B cell (primary cell): Measurements from ENCODE around the gene USP22. TPM values are rescaled to one million over a fixed set of nuclear protein-coding genes. Genes with fewer than 3 reads are reported as not detected.

Source experiments
- ATAC-seq: fragments of 200-7000 bp; cut with Tn5 transposase; one replicate; pipeline ENCODE4 v1.10.0; 2021; ENCODE audit warnings: low read depth, mild to moderate bottlenecking, moderate number of reproducible peaks, moderate library complexity
- CTCF ChIA-PET: fragments of 350-600 bp; sonication (Branson Sonifier 250); formaldehyde crosslinking; loops from one replicate; lab custom pipeline; 2021; ENCODE audit warnings: antibody characterized with exemption, inconsistent platforms; lab: Charles Lee
- POLR2A ChIA-PET: fragments of 350-600 bp; sonication (Branson Sonifier 250); formaldehyde crosslinking; loops from one replicate; lab custom pipeline; 2021; ENCODE audit warnings: antibody characterized with exemption; lab: Charles Lee
- DNase-seq: peaks from one replicate; pipeline ENCODE4 v3.0.0; 2013
- H2AFZ ChIP-seq: 2 replicates; pipeline ENCODE4 v1.6.1; 2012; ENCODE audit warnings: mild to moderate bottlenecking, low read depth, low read length; ENCODE audit not compliant: insufficient read depth, poor library complexity, severe bottlenecking
- H3K27ac ChIP-seq, 2 donors: 1 replicate in 1 of 2; 2 replicates in 1 of 2; pipeline ENCODE4 v1.5.1; 2012 to 2013; ENCODE audit warnings: low read length in 2 of 2, mild to moderate bottlenecking in 2 of 2, moderate library complexity in 1 of 2
- H3K27me3 ChIP-seq, 4 experiments: fragments of 200-600 bp in 1 of 4; sonication (generic) in 1 of 4; replicated peaks in 1 of 4; 1 replicate in 2 of 4; 2 replicates in 2 of 4; pipeline versions ENCODE4 v1.6.1 to v1.7.0; 2013 to 2016; ENCODE audit warnings: low read length in 3 of 4, mild to moderate bottlenecking in 2 of 4, mixed read lengths in 1 of 4, moderate library complexity in 1 of 4; ENCODE audit not compliant: insufficient read depth in 4 of 4, control insufficient read depth in 3 of 4; ENCODE audit errors: control extremely low read depth in 1 of 4
- H3K36me3 ChIP-seq, 2 experiments: replicated peaks in 1 of 2; 1 replicate in 1 of 2; 2 replicates in 1 of 2; pipeline versions ENCODE4 v1.6.1 to v1.7.1; 2013; ENCODE audit warnings: low read length in 1 of 2; ENCODE audit not compliant: insufficient read depth in 2 of 2, control insufficient read depth in 1 of 2; ENCODE audit errors: control extremely low read depth in 1 of 2, extremely low read depth in 1 of 2
- H3K4me1 ChIP-seq, 2 donors: fragments of 200-600 bp in 1 of 2; sonication (generic) in 1 of 2; 1 replicate in 1 of 2; 2 replicates in 1 of 2; pipeline versions ENCODE4 v1.5.1 to v1.6.1; 2013 to 2017; ENCODE audit warnings: low read length in 2 of 2; ENCODE audit not compliant: control insufficient read depth in 2 of 2, insufficient read depth in 2 of 2
- H3K4me2 ChIP-seq: replicated peaks from 2 replicates; pipeline ENCODE3; 2012; ENCODE audit warnings: mild to moderate bottlenecking, low read depth, low read length; ENCODE audit not compliant: poor library complexity, severe bottlenecking
- H3K4me3 ChIP-seq, 5 experiments: fragments of 200-600 bp in 1 of 5; sonication (generic) in 1 of 5; 1 replicate in 3 of 5; 2 replicates in 2 of 5; pipeline versions ENCODE4 v1.5.1 to v1.7.0; 2011 to 2016; ENCODE audit warnings: low read length in 4 of 5, mild to moderate bottlenecking in 4 of 5, low read depth in 2 of 5, control low read depth in 1 of 5, moderate library complexity in 1 of 5; ENCODE audit not compliant: insufficient read depth in 1 of 5; ENCODE audit errors: control extremely low read depth in 1 of 5, extremely low read depth in 1 of 5
- H3K79me2 ChIP-seq: fragments of 200-600 bp; sonication (generic); one replicate; pipeline ENCODE4 v1.6.0; 2016; ENCODE audit warnings: low read length; ENCODE audit not compliant: control insufficient read depth, insufficient read depth
- H3K9ac ChIP-seq: fragments of 200-600 bp; sonication (generic); 2 replicates; pipeline ENCODE4 v1.6.1; 2017; ENCODE audit warnings: mild to moderate bottlenecking, low read length, moderate library complexity
- H3K9me3 ChIP-seq, 3 donors: one replicate each; pipeline versions ENCODE4 v1.6.1 to v1.7.1; 2013; ENCODE audit warnings: low read length in 2 of 3; ENCODE audit not compliant: control insufficient read depth in 2 of 3, insufficient read depth in 1 of 3; ENCODE audit errors: control extremely low read depth in 1 of 3
- H4K20me1 ChIP-seq: 2 replicates; pipeline ENCODE4 v1.6.0; 2012; ENCODE audit warnings: mild to moderate bottlenecking, low read length; ENCODE audit not compliant: insufficient read depth, control insufficient read depth, poor library complexity, severe bottlenecking
- H3K27ac Mint-ChIP-seq: one replicate; pipeline ENCODE4 v1.8.0; 2021; ENCODE audit warnings: mixed read lengths
- H3K27me3 Mint-ChIP-seq: one replicate; pipeline ENCODE4 v1.8.0; 2021; ENCODE audit warnings: mixed read lengths
- H3K4me1 Mint-ChIP-seq: one replicate; pipeline ENCODE4 v1.8.0; 2021; ENCODE audit warnings: mixed read lengths
- H3K4me3 Mint-ChIP-seq: one replicate; pipeline ENCODE4 v1.8.0; 2021; ENCODE audit warnings: mixed read lengths
- H3K9me3 Mint-ChIP-seq: one replicate; pipeline ENCODE4 v1.8.0; 2022; ENCODE audit warnings: mixed read lengths; ENCODE audit not compliant: insufficient read depth
- EZH2 ChIP-seq: IDR thresholded peaks from 2 replicates; pipeline ENCODE4 v1.6.1; 2012; ENCODE audit warnings: borderline replicate concordance, low read depth, mild to moderate bottlenecking, moderate library complexity, low read length; ENCODE audit not compliant: insufficient read depth, poor library complexity, severe bottlenecking
- WGBS: methylation state at CpG from one replicate; pipeline ENCODE4 v1.1.5; 2013; ENCODE audit warnings: missing lambda C conversion rate; ENCODE audit not compliant: insufficient coverage; 5-methylcytosine and 5-hydroxymethylcytosine counted together
- intact Hi-C: fragments of 100-400 bp; cut with micrococcal nuclease; formaldehyde crosslinking; loops from one replicate; pipeline ENCODE4 v1.10.0; 2022
- polyA plus RNA-seq: library from polyadenylated mRNA; depleted of rRNA; stranded (reverse); fragments of >200 nt; gene quantifications from 2 replicates; pipeline ENCODE4 v1.2.3, GENCODE V29; 2012
- total RNA-seq, 2 donors: library from RNA; stranded (reverse); fragments of 120-200 nt in 1 of 2; gene quantifications; 1 replicate in 1 of 2; 2 replicates in 1 of 2; pipeline versions ENCODE4 v1.2.3 to v1.2.4, GENCODE V29; 2013 to 2022
- TF ChIP-seq, protein P1 (sequence below): fragments of 200-600 bp; IDR thresholded peaks from one replicate; pipeline ENCODE4 v1.8.0; 2022; ENCODE audit warnings: antibody characterized with exemption, mild to moderate bottlenecking

USP22 gene
- total and polyA plus RNA-seq, 2 donors (not counting 1 experiment from before 2014, with no cell fraction given) = 74.3 to 167 TPM

DNA sequence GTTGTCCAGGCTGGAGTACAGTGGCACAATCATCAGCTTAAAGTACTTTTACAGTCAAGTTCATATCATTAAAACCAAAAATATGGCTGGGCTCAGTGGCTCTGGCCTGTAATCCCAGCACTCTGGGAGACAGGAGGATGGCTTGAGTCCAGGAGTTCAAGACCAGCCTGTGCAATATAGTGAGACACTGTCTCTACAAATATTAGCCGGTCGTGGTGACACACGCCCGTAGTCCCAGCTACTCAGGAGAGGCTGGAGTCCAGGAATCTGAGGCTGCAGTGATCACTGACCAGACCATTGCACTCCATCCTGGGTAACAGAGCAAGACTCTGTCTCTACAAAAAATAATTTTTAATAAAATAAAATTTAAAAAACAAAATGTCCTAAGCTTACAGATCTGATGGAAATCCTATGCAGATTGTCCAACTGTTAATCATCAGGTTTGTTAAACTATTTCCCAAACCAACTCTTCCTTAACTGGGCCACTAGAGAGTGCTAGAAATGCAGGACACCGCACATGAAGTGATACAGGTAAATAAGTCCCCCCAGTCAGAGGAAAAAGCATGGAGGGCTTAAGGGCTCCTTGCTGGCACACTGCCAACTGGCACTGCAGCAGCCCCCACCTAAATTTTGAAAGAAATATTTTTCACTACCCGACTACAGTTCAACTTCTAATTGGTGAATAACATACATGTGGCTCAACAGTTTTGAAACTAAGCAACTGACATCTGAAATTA lies 2.8 kb downstream of the USP22 start:
- TF ChIP-seq, protein P1, sequence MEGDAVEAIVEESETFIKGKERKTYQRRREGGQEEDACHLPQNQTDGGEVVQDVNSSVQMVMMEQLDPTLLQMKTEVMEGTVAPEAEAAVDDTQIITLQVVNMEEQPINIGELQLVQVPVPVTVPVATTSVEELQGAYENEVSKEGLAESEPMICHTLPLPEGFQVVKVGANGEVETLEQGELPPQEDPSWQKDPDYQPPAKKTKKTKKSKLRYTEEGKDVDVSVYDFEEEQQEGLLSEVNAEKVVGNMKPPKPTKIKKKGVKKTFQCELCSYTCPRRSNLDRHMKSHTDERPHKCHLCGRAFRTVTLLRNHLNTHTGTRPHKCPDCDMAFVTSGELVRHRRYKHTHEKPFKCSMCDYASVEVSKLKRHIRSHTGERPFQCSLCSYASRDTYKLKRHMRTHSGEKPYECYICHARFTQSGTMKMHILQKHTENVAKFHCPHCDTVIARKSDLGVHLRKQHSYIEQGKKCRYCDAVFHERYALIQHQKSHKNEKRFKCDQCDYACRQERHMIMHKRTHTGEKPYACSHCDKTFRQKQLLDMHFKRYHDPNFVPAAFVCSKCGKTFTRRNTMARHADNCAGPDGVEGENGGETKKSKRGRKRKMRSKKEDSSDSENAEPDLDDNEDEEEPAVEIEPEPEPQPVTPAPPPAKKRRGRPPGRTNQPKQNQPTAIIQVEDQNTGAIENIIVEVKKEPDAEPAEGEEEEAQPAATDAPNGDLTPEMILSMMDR = peak; percentile 38
- no peak for TF ChIP-seq EZH2
- Histone ChIP-seq H3K4me1 (peaks cover 52 to 67% of the 10 kb centered on the region in 2 donors), H3K27ac (peak overlapping the region in 1 of 2 donors; percentile 93), H3K27me3 (no peaks in the 10 kb centered on the region), H2AFZ (no peak overlapping the region), H3K4me2 (peak overlapping the region; percentile 85), H4K20me1 (peaks cover 69% of the 10 kb centered on the region), H3K9me3 (no peaks in the 10 kb centered on the region), H3K4me3 (peak overlapping the region in 3 of 5 experiments; percentile 8 to 84 (median 83)), H3K9ac (peak overlapping the region; percentile 95), H3K36me3 (peaks cover 5 to 11% of the 10 kb centered on the region in 2 experiments), H3K79me2 (peaks cover 77% of the 10 kb centered on the region)
- peak overlapping the region; percentile 94 for H3K4me3 Mint-ChIP-seq
- no peaks in the 10 kb centered on the region for H3K9me3 Mint-ChIP-seq
- no peaks in the 10 kb centered on the region for H3K27me3 Mint-ChIP-seq
- CTCF ChIA-PET = interaction anchor here (0.6 to 2.9 kb wide), 12 partner anchors 15 to 472 kb away, joined by 3 to 20 read pairs (median 4); no protein-coding TSS in a partner anchor
- ATAC-seq (no peak), DNase-seq (peak; percentile 62)
- intact Hi-C loops = loop anchor here (1.0 to 5.0 kb wide), 2 partner anchors 59 to 472 kb away; no protein-coding TSS in a partner anchor
- peaks cover 61% of the 10 kb centered on the region for H3K4me1 Mint-ChIP-seq
- H3K27ac Mint-ChIP-seq = peak overlapping the region; percentile 59
- POLR2A ChIA-PET = interaction anchor here (1.1 kb wide), 1 partner anchor 59 kb away, joined by 4 read pairs; no protein-coding TSS in a partner anchor
- whole genome bisulfite sequencing = 35% methylated on average over 4 of the region's 6 CpGs
